ENCODE measurements around the gene CDH13.

CDH13 gene

GRCh38 chr16:83397601-83398291, 771.0 kb downstream of the CDH13 start:
- DNase-seq, result no peak

GRCh38 chr16:83400234-83400633, 773.5 kb downstream of the CDH13 start:
- DNase-seq, result no peak

- no peak for DNase-seq
These were observed 775.5 kb downstream of the CDH13 start for GRCh38 chr16:83402160-83402814.

- no peak for DNase-seq
These were observed 776.2 kb downstream of the CDH13 start for GRCh38 chr16:83402967-83403366.

DNA sequence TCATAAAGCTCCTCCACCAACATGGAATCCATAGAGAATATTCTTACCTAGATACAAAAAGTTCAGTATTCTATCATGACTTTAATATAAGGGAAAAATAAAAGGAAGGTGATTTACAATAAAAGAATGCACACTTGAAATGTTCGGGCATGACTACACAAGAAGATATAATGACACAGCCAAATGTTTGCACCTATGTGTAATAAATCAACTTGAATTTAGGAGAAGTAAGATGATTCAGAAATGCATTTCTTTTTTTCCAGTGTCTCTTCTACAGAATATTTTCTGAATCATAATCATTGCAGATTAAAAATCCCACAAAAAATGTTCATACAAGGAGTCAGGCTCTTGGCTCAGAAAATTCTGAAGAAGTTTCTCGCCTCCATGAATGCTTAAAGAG, 777.0 kb downstream of the CDH13 start:
- DNase-seq, result no peak

- DNase-seq, result no peak
These were observed 777.5 kb downstream of the CDH13 start for GRCh38 chr16:83404261-83404660.

DNA sequence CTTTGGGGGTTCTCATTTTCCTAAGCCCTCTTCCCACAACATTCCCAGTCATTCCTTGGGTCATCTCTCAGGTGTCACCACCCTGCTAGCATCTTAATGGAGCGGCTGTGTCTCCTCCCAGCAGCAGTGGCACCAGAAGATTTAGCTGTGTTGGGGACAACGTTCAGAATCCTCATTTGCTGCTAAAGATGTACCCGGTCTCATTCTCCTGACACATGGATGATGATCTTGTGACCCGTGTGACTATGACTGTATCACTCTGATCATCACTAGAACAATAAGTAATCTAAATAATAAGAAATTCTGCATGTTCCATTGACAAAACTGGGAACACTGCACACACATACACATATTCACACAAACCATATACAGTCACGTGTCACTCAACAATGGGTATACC, 781.2 kb downstream of the CDH13 start:
- no peak for DNase-seq

DNA sequence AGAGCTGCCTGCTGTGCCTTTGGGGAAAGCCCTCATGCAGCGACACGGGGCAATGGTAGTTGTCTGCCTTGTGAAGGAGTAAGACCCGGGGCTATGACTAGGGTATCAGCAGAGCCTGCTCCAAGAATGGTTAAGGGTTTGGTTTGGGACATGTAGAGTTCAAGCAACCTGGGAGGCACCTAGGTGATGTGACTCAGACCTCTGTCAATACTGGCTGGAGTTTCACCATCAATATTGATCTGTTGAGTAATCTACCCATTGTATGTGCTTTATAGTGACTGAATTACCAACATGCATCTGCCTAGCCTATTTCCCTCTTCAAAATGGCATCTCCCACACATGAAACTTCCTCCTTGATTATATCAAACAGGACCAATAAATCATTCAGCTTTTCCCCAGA, 782.6 kb downstream of the CDH13 start:
- no peak for DNase-seq

GRCh38 chr16:83418565-83418964, 791.8 kb downstream of the CDH13 start:
- DNase-seq, result no peak

- DNase-seq, result no peak
These were observed 793.5 kb downstream of the CDH13 start for GRCh38 chr16:83420206-83420760.

DNA sequence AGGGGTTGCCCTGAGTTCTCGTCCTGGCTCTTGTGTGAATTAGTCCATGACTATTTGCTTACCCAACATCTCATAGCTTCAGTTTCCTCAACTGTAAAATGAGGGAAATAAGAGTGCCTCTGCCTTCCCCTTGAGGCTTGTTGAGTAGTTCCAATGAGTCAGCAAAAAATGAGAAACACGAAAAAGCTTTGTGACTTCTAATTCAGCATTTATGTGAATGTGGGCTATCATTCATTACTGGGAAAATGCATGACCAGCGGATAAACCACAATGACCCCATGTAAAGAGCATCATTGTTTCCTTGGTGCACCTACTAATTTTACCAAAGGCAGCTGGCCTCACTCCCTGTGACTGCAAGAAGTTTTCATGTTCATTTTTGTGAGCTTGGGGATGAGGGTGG, 806.4 kb downstream of the CDH13 start:
- DNase-seq, result no peak

GRCh38 chr16:83437036-83437435, 810.3 kb downstream of the CDH13 start:
- DNase-seq, result no peak

DNA sequence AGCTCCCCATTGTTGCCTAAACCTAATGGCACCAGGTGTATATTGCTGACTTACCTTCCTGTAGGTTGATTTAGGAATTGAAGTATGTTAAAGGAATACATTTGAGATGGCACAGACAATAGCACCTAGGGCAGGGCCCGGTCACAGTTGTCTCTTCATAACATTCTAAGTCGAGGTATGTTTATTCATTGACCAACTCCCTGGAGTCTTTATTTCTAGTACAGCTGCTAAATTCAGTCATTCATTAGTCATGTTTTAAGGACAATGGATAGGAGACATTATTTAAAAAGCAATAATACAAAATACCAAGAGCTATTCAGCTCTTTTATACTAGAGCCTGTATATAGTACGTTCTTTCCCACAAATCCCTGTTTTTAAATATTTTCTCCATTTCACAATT, 811.6 kb downstream of the CDH13 start:
- DNase-seq, result no peak

DNA sequence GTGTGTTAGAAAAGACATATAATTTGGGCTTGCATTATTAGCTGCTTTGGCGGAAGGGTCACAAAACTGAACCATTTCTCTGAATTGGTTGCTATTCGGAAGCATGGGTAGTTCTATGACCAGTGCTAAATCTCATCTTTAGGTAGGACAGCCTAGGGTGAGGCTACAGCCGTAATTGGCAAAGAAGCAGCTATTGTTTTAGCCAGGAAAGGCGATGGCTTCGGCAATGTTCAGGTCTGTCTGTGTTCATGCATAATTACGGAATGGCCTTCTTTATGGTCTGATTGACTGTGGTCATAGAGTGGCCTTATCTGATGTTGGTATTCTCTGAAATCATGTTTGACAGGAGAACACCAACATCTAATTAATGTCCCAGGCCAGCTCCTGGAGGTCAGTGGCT, 812.6 kb downstream of the CDH13 start:
- DNase-seq, result no peak

- DNase-seq, result no peak
These were observed 814.7 kb downstream of the CDH13 start for GRCh38 chr16:83441517-83441916.

DNA sequence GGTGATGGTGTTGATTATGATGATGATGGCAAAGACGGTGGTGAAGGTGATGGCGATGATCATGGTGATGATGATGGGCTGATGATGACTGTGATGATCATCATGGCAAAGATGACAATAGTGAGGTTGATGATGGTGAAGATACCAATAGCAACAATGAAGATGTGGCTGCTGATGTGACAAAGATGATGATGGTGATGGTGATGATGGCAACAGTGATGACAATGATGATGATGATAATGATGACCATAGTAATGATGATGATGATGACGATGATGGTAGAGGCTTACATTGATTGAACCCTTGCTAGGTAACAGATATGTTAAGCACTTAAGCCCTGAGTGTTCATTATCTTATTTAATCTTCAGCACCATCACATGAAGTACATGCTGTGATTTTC, 817.2 kb downstream of the CDH13 start:
- DNase-seq, result no peak

DNA sequence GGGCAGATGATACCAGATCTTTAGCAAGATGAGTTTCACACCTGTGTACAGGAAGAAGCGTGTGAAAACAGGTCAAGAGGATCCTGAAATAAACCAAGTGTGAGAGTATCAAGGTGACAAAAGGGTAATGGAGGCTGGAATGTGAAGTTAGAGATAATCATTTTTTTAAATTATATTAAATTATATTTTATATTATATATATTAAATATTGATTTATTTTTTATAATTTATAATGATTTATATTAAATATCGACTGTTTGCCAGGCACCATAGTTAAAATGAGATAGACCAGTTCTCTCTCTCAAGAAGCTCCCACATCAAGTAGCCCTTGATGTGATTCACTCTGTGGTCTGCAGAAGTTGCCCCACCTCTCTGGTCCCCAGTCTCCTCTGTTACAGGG, 820.8 kb downstream of the CDH13 start:
- DNase-seq, result no peak

DNA sequence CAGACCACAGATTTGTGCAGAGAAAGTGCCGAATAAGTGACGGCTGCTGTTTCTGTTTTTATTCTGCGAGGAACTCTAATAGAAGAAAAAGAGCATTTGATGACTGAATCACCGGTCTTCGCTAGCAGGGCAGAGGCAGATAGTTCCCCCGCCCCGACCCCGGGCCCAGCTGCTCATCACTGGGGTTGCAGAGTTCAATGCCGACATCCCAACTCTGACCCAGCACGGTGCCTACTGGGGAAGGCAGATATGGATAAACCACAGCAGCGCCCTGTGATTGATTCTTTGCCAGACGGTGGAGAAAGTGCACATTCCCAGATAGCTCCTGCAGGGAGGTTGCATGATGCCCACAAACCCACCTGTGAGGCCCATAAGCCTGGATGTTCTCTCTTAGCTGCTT, 823.1 kb downstream of the CDH13 start:
- no peak for DNase-seq

DNA sequence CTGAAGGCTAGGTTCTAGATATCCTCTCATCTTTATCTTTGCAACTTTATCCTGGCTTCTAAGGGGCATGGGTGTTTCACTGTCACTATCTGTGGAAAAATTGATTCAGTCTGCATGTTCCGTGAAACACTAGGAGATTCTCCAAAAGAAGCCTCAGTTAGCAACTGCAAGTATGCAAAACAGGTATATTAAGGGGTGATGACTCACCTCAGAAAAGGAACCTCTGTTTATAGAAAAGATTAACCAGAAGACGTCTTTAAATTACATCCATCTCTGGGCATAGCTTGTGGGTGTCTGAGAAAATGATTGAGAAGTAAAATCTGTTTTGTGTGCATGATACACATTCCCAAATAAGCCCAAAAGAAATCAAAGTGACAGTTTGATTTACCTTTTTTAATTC, 827.2 kb downstream of the CDH13 start:
- DNase-seq, result no peak

DNA sequence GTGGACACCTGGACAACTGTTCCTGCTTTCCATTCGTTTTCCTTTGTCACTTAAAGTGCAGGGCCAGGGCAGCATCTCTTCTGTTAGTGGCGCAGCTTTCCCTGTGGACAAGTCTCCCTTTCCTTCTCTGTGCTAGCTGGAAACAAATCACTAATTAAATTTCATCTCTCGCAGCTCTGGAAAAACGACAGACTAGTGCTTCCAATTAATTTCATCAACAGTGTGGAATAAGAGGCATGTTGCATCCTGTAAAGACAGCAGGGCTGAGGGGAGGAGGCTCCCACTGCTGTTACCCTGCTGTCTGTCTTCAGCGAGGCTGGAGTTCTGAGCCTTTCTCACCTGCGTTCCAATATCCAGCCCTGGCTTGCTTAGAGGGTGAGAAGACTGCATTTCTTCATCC, 828.9 kb downstream of the CDH13 start:
- no peak for DNase-seq

- no peak for DNase-seq
These were observed 830.2 kb downstream of the CDH13 start for GRCh38 chr16:83456934-83457333.

DNA sequence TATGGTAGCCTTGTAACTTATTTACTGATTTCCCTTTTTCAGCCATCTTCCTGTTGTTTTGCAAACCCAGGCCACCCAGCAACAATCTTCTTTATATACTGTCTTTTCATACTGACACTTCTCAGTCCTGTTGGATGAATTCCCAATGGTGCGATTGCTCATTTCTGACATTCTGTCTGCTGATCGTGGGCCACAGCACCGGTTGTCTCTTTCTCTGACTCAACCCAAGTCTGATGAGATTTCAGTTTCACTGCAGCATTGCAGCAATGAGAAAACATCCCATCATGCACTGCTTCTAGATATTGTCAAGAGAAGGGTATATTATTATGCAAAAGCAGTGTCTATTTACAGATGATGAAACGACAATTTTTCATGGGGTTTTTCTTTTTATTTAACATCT, 831.8 kb downstream of the CDH13 start:
- DNase-seq, result no peak

GRCh38 chr16:83464991-83465390, 838.2 kb downstream of the CDH13 start:
- DNase-seq, result no peak

DNA sequence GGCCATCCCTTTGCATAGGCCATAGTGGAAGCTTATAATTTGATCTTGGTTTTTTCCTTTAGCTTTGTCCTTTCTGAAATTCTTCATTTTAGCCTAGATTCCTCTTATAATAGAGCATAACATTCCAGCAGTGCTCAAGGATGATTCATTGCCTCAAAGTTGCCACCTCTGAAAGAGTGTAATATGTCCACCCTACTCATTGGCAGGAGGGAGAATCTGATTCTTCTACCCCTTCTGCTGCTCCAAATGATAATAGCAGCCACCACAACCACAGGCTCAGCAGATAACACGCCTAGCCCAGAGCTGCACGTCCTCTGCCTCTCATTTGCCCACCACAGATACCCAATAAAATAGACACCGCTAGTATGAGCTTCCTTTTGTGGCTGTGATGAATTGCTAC, 843.6 kb downstream of the CDH13 start:
- no peak for DNase-seq

Measured in CD4-positive, alpha-beta T cell treated with Interferon alpha-2 for 1 hour (primary cell).